H1 (cell line): Measurements from ENCODE around the gene HBEGF. TPM values are rescaled to one million over a fixed set of nuclear protein-coding genes. Genes with fewer than 3 reads are reported as not detected.

Experiments used
- CEBPB ChIP-seq: IDR thresholded peaks from 2 replicates; pipeline ENCODE4 v1.6.1; 2012; ENCODE audit warnings: low read depth, low read length
- CTBP2 ChIP-seq: IDR thresholded peaks from 2 replicates; pipeline ENCODE4 v1.7.0; 2011; ENCODE audit warnings: borderline replicate concordance, mild to moderate bottlenecking, moderate library complexity, mixed read lengths, low read length; ENCODE audit not compliant: insufficient read depth, insufficient read length
- EZH2 ChIP-seq: fragments of 200-600 bp; sonication (generic); IDR thresholded peaks from 2 replicates; pipeline ENCODE4 v1.7.1; 2012; ENCODE audit warnings: low read depth, mild to moderate bottlenecking, moderate library complexity, low read length, inconsistent platforms; ENCODE audit not compliant: severe bottlenecking
- KDM4A ChIP-seq: IDR thresholded peaks from one replicate; pipeline ENCODE4 v1.7.1; 2012; ENCODE audit warnings: low read depth, mild to moderate bottlenecking, moderate library complexity, low read length, inconsistent platforms; ENCODE audit not compliant: severe bottlenecking
- KDM5A ChIP-seq: fragments of 200-600 bp; IDR thresholded peaks from 2 replicates; pipeline ENCODE4 v1.7.1; 2012; ENCODE audit warnings: mild to moderate bottlenecking, low read length, inconsistent platforms, mixed read lengths
- PHF8 ChIP-seq: fragments of 200-600 bp; sonication (generic); conservative IDR thresholded peaks from 2 replicates; pipeline ENCODE4 v1.7.1; 2012; ENCODE audit warnings: low read depth, mild to moderate bottlenecking, inconsistent platforms, low read length, moderate library complexity
- POLR2A ChIP-seq, 2 experiments: IDR thresholded peaks; 1 replicate in 1 of 2; 2 replicates in 1 of 2; pipeline ENCODE4 v1.6.1; 2011; ENCODE audit warnings: low read depth in 2 of 2, low read length in 2 of 2, mild to moderate bottlenecking in 2 of 2; ENCODE audit errors: control extremely low read depth in 1 of 2
- POU5F1 ChIP-seq: IDR thresholded peaks from 2 replicates; pipeline ENCODE4 v1.6.1; 2011; ENCODE audit warnings: low read depth, mild to moderate bottlenecking, low read length, moderate library complexity
- TAF7 ChIP-seq: optimal IDR thresholded peaks from 2 replicates; pipeline ENCODE3; 2011; ENCODE audit warnings: low read depth, mild to moderate bottlenecking, inconsistent platforms, low read length, moderate library complexity, borderline replicate concordance
- YY1 ChIP-seq: IDR thresholded peaks from 2 replicates; pipeline ENCODE4 v1.6.1; 2011; ENCODE audit warnings: low read depth, mild to moderate bottlenecking, low read length
- polyA plus RNA-seq, 7 experiments: library from polyadenylated mRNA; depleted of rRNA in 3 of 7; stranded (reverse) in 5 of 7; unstranded in 2 of 7; fragments of >200 nt in 5 of 7; fragments of 200-250 nt in 2 of 7; gene quantifications; 1 replicate in 5 of 7; 2 replicates in 1 of 7; 4 replicates in 1 of 7; pipeline versions ENCODE4 v1.2.1 to v1.2.3, GENCODE V29; 2011 to 2013; ENCODE audit warnings: missing spikeins in 2 of 7, mixed read lengths in 2 of 7
- total RNA-seq: library from RNA; stranded (reverse); fragmentation: NEBNext Ultra II Directional; extraction: Animal tissue kit (Norgen Biotek cat#: 25700); gene quantifications from 2 replicates; pipeline ENCODE4 v1.2.1, GENCODE V29; 2021

Gene HBEGF
- total and polyA plus RNA-seq, 2 of the 8 experiments (the other 6 are each of a cell fraction or from before 2014, with no cell fraction given), result 2.4 to 2.5 TPM

DNA sequence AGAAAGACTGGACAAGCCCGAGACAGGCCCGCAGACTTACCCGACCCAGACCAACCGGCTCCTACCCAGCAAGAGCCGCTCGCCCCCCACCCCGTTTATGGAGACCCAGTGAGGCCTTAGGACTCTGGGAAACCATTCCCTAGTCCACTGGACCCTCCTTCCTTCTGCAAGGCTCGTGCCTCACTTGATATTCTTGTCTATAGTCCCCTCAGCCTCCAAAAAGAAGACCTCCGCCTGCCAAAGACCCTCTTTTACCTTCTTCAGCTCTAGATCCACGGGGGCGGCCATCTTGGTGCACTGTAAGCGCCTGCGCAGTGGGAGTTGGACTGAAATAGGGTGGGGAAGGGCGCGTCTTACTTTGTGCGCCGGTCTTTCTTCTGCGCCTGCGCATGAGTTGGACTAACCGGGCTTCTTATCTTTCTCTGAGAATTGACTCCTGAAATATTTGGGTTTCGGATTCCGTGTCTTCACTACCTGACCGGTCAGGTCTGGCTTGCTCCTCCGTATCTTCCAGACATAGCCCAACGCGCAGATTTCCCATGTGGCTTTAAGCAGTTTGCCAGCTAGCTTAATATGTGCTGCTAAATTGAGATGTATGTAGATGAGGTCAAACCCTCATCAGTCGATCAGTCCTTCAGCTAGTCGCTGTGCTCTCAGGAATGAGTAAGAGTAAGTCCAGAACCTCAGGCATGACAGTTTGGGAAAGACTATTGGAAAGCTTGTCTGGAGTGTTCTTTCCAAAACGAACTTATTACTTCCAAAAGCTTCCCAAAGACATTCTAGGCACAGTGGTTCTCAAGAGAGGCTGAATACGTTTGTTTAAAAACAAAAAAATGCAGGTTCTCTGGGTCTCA is 43.4 kb downstream of the HBEGF start, which contains the start of gene PFDN1 (continued):
- peak; percentile 85 for TF ChIP-seq KDM4A
- TF ChIP-seq POU5F1, result 0 out of 2 replicates have a peak, but pooled peaks have one; percentile 0
- TF ChIP-seq CTBP2, result no peak
- peak; percentile 99 for TF ChIP-seq YY1
- peak; percentile 98 for TF ChIP-seq KDM5A
- peak; percentile 82 to 91 for TF ChIP-seq POLR2A (IDR thresholded peaks at IDR 0.05; ENCODE audit: control extremely low read depth in 1 of 2, low read depth in 2 of 2, low read length in 2 of 2)
- peak; percentile 92 for TF ChIP-seq PHF8
- no peak for TF ChIP-seq CEBPB
- TF ChIP-seq EZH2, result no peak
- TF ChIP-seq TAF7, result peak; percentile 64
